Nephron (organoid): Measurements from ENCODE around the gene ATP8A1.

Experiments
- H3K27ac Mint-ChIP-seq, 3 experiments: 2 replicates each; pipeline ENCODE4 v1.8.0; 2020; ENCODE audit warnings: mixed read lengths in 3 of 3, mild to moderate bottlenecking in 2 of 3, moderate library complexity in 1 of 3
- H3K27me3 Mint-ChIP-seq: 2 replicates; pipeline ENCODE4 v1.8.0; 2021; ENCODE audit warnings: low read depth, mild to moderate bottlenecking, moderate library complexity, mixed read lengths
- H3K36me3 Mint-ChIP-seq: 2 replicates; pipeline ENCODE4 v1.8.0; 2020; ENCODE audit warnings: low read depth, mixed read lengths
- H3K4me1 Mint-ChIP-seq: 2 replicates; pipeline ENCODE4 v1.8.0; 2020; ENCODE audit warnings: mixed read lengths
- H3K4me3 Mint-ChIP-seq, 3 experiments: 2 replicates each; pipeline ENCODE4 v1.8.0; 2020; ENCODE audit warnings: mild to moderate bottlenecking in 3 of 3, mixed read lengths in 3 of 3, moderate library complexity in 2 of 3
- H3K9me3 Mint-ChIP-seq: 2 replicates; pipeline ENCODE4 v1.8.0; 2020; ENCODE audit warnings: mixed read lengths
- CTCF ChIP-seq, 3 experiments: fragments of 200-600 bp; sonication (generic); IDR thresholded peaks; one replicate each; pipeline ENCODE4 v1.5.0; 2021; ENCODE audit warnings: antibody characterized with exemption in 3 of 3; ENCODE audit not compliant: unreplicated experiment in 3 of 3

The ATP8A1 gene

GRCh38 chr4:42501624-42502401 is 155.1 kb downstream of the ATP8A1 start:
- Mint-ChIP-seq H3K27me3 (peaks cover 5% of the 10 kb centered on the region), H3K9me3 (no peaks in the 10 kb centered on the region), H3K4me3 (no peak overlapping the region), H3K36me3 (peaks cover 4% of the 10 kb centered on the region), H3K4me1 (peaks cover 10% of the 10 kb centered on the region), H3K27ac (peak overlapping the region in 1 of 3 experiments; percentile 42)
- no peak for TF ChIP-seq CTCF (IDR thresholded peaks at IDR 0.05; ENCODE audit: unreplicated experiment in 3 of 3)

GRCh38 chr4:42498040-42498439 is 158.9 kb downstream of the ATP8A1 start:
- peak overlapping the region in 1 of 3 experiments; percentile 24 for H3K27ac Mint-ChIP-seq
- TF ChIP-seq CTCF (IDR thresholded peaks at IDR 0.05; ENCODE audit: unreplicated experiment in 3 of 3) = no peak
- no peak overlapping the region for H3K4me3 Mint-ChIP-seq
- no peaks in the 10 kb centered on the region for H3K9me3 Mint-ChIP-seq
- peaks cover 10% of the 10 kb centered on the region for H3K4me1 Mint-ChIP-seq
- peaks cover 5% of the 10 kb centered on the region for H3K27me3 Mint-ChIP-seq
- no peaks in the 10 kb centered on the region for H3K36me3 Mint-ChIP-seq

DNA sequence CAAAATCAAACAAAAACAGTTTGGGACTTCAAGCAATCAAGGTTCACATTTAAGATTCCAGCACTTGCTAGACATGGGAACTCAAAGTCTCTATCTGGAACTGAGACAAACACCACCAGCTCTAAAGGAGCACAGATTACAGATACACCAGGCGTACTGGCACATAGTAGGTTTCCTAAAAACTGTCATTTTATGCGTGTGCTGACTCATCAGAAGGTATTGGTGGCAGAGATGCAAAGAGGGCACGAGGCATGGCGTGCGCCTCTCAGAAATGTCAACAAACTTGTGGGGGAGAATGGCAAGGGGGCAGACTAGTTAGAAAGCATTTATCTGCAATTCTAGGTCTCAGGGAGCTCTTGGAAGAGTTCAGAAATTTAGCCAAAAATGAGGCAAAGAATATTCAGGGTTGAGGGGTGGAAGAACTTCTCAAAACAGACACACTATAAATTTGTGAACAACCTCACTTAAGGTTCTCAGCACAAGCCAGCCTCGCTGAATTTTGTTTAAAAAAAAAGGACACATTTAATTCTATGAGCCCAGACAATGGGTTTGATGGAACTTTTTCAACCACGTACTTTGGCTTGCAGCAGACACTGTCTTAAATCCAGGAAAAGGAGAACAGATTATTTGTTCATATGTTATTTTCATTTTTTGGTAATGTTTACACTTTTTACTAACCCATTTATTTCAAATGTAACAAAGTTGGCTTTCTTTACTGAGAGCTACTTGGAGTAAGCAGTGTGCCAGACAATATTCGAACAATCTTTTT is 159.6 kb downstream of the ATP8A1 start:
- Mint-ChIP-seq H3K27ac (peak overlapping the region in 1 of 3 experiments; percentile 21), H3K9me3 (no peaks in the 10 kb centered on the region), H3K27me3 (peaks cover 5% of the 10 kb centered on the region), H3K4me1 (peaks cover 10% of the 10 kb centered on the region), H3K4me3 (no peak overlapping the region), H3K36me3 (no peaks in the 10 kb centered on the region)
- no peak for TF ChIP-seq CTCF (IDR thresholded peaks at IDR 0.05; ENCODE audit: unreplicated experiment in 3 of 3)

DNA sequence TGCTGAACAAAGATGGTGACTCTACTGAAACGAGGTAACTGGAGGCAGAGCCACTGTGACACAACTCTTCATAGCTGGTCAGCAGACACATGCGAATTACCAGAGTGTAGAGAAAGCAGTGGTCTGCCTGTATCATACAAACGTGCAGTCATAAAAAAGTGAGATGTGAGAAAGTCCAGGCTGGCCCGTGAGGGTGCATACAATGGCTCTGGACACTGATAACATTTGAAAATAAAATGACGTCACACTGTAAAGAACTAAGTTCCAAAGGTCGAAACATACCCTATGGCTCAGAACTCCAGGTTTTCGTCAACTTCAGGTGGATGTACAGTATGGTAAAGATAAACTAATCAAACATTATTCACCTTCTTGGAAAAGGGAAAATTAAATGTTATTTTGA is 163.9 kb downstream of the ATP8A1 start:
- Mint-ChIP-seq H3K9me3 (no peaks in the 10 kb centered on the region), H3K27me3 (peaks cover 16% of the 10 kb centered on the region), H3K4me1 (peaks cover 31% of the 10 kb centered on the region), H3K4me3 (no peak overlapping the region), H3K27ac (no peak overlapping the region), H3K36me3 (no peaks in the 10 kb centered on the region)
- TF ChIP-seq CTCF (IDR thresholded peaks at IDR 0.05; ENCODE audit: unreplicated experiment in 3 of 3) = no peak

GRCh38 chr4:42490015-42490414 is 166.9 kb downstream of the ATP8A1 start:
- H3K4me1 Mint-ChIP-seq = peaks cover 26% of the 10 kb centered on the region
- no peak overlapping the region for H3K4me3 Mint-ChIP-seq
- no peaks in the 10 kb centered on the region for H3K9me3 Mint-ChIP-seq
- peak overlapping the region in 2 of 3 experiments; percentile 51 to 73 for H3K27ac Mint-ChIP-seq
- no peak for TF ChIP-seq CTCF (IDR thresholded peaks at IDR 0.05; ENCODE audit: unreplicated experiment in 3 of 3)
- no peaks in the 10 kb centered on the region for H3K36me3 Mint-ChIP-seq
- peaks cover 10% of the 10 kb centered on the region for H3K27me3 Mint-ChIP-seq
